Keratinocyte (primary cell): ENCODE results near the gene ITGBL1. TPM values are rescaled to one million over a fixed set of nuclear protein-coding genes. Genes with fewer than 3 reads are reported as not detected.

Source experiments
- DNase-seq: peaks from one replicate; pipeline ENCODE4 v3.0.0-alpha.2; 2011; ENCODE audit warnings: low read depth, missing footprints, low spot score
- FAIRE-seq: peaks from 2 replicates; lab custom pipeline; 2011; peaks lifted over from hg19 to GRCh38; lab: Jason Lieb, UNC
- H2AFZ ChIP-seq: 2 replicates; pipeline ENCODE4 v1.6.0; 2012; ENCODE audit warnings: low read length, control low read depth, inconsistent platforms; ENCODE audit not compliant: control insufficient read depth
- H3K27ac ChIP-seq: 2 replicates; pipeline ENCODE4 v1.5.1; 2011; ENCODE audit warnings: low read length; ENCODE audit not compliant: control insufficient read depth, insufficient read depth
- H3K27me3 ChIP-seq: 3 replicates; pipeline ENCODE4 v1.6.0; 2011; ENCODE audit warnings: low read length; ENCODE audit not compliant: control insufficient read depth, insufficient read depth; ENCODE audit errors: extremely low read depth
- H3K36me3 ChIP-seq, 2 experiments: 2 replicates in 1 of 2; 3 replicates in 1 of 2; pipeline ENCODE4 v1.5.1; 2011; ENCODE audit warnings: low read length in 2 of 2, mild to moderate bottlenecking in 1 of 2; ENCODE audit not compliant: control insufficient read depth in 2 of 2, insufficient read depth in 2 of 2; ENCODE audit errors: extremely low read depth in 1 of 2
- H3K4me1 ChIP-seq: 3 replicates; pipeline ENCODE4 v1.5.1; 2011; ENCODE audit warnings: low read length; ENCODE audit not compliant: control insufficient read depth, insufficient read depth; ENCODE audit errors: extremely low read depth
- H3K4me2 ChIP-seq: 3 replicates; pipeline ENCODE4 v1.6.0; 2011; ENCODE audit warnings: low read depth, low read length; ENCODE audit not compliant: control insufficient read depth, insufficient read depth; ENCODE audit errors: extremely low read depth
- H3K4me3 ChIP-seq, 3 experiments: fragments of 200-600 bp in 1 of 3; sonication (generic) in 1 of 3; 2 replicates in 2 of 3; 3 replicates in 1 of 3; pipeline ENCODE4 v1.5.1; 2011 to 2016; ENCODE audit warnings: low read length in 3 of 3, mild to moderate bottlenecking in 3 of 3, control low read depth in 2 of 3, inconsistent platforms in 1 of 3, low read depth in 1 of 3, mixed read lengths in 1 of 3, mixed run types in 1 of 3, moderate library complexity in 1 of 3; ENCODE audit not compliant: control insufficient read depth in 2 of 3, insufficient read depth in 2 of 3; ENCODE audit errors: extremely low read depth in 1 of 3
- H3K79me2 ChIP-seq: 2 replicates; pipeline ENCODE4 v1.6.0; 2012; ENCODE audit warnings: low read length; ENCODE audit not compliant: control insufficient read depth, insufficient read depth
- H3K9ac ChIP-seq: 3 replicates; pipeline ENCODE4 v1.6.0; 2011; ENCODE audit warnings: low read length; ENCODE audit not compliant: control insufficient read depth, insufficient read depth; ENCODE audit errors: extremely low read depth
- H3K9me1 ChIP-seq: 3 replicates; pipeline ENCODE4 v1.6.0; 2011; ENCODE audit warnings: low read length; ENCODE audit not compliant: control insufficient read depth, insufficient read depth; ENCODE audit errors: extremely low read depth
- H3K9me3 ChIP-seq: 2 replicates; pipeline ENCODE4 v1.5.1; 2012; ENCODE audit warnings: low read depth, low read length; ENCODE audit not compliant: control insufficient read depth
- H4K20me1 ChIP-seq: 3 replicates; pipeline ENCODE4 v1.6.0; 2011; ENCODE audit warnings: low read length; ENCODE audit not compliant: control insufficient read depth, insufficient read depth; ENCODE audit errors: extremely low read depth
- CTCF ChIP-seq, 3 experiments: IDR thresholded peaks in 1 of 3; conservative IDR thresholded peaks in 1 of 3; optimal IDR thresholded peaks in 1 of 3; 2 replicates in 2 of 3; 3 replicates in 1 of 3; pipeline versions ENCODE3 to v1.5.1; 2011; ENCODE audit warnings: low read length in 3 of 3, mild to moderate bottlenecking in 3 of 3, moderate library complexity in 2 of 3, control low read depth in 1 of 3, inconsistent platforms in 1 of 3; ENCODE audit not compliant: insufficient read depth in 2 of 3; ENCODE audit errors: extremely low read depth in 1 of 3
- EZH2 ChIP-seq: IDR thresholded peaks from one replicate; pipeline ENCODE4 v1.6.1; 2012; ENCODE audit warnings: inconsistent platforms, mild to moderate bottlenecking, low read length, moderate library complexity
- dilution Hi-C: fragments of 300-500 bp; cut with MboI; formaldehyde crosslinking; loops from one replicate; pipeline ENCODE4 v1.7.0; 2020; ENCODE audit warnings: low sequenced_read_pairs; ENCODE audit not compliant: extremely low pct_ligation_motif_present
- polyA plus RNA-seq, 5 experiments: library from polyadenylated mRNA; depleted of rRNA in 3 of 5; stranded (reverse) in 3 of 5; stranded (forward) in 1 of 5; unstranded in 1 of 5; fragments of >200 nt; gene quantifications; 1 replicate in 1 of 5; 2 replicates in 3 of 5; 3 replicates in 1 of 5; pipeline versions ENCODE4 v1.2.1 to v1.2.3, GENCODE V29; 2011 to 2012; ENCODE audit warnings: missing spikeins in 2 of 5, low read depth in 1 of 5, low replicate concordance in 1 of 5

ITGBL1 gene
- polyA plus RNA-seq, 1 donor (not counting 4 experiments of a cell fraction or from before 2014, with no cell fraction given), result 2.1 TPM

- Histone ChIP-seq H3K27me3 (no peaks in the 10 kb centered on the region), H3K4me2 (no peak overlapping the region), H3K79me2 (no peaks in the 10 kb centered on the region), H4K20me1 (no peaks in the 10 kb centered on the region), H3K9me3 (no peaks in the 10 kb centered on the region), H3K4me3 (no peak overlapping the region), H2AFZ (no peak overlapping the region), H3K9me1 (no peaks in the 10 kb centered on the region), H3K9ac (no peak overlapping the region), H3K4me1 (no peaks in the 10 kb centered on the region), H3K36me3 (no peaks in the 10 kb centered on the region), H3K27ac (no peak overlapping the region)
- dilution Hi-C loops, result no loop called here
- FAIRE-seq, result no peak
- TF ChIP-seq CTCF (optimal IDR thresholded peaks at IDR 0.05 in 1 of 3, IDR thresholded peaks at IDR 0.05 in 1 of 3, conservative IDR thresholded peaks at IDR 0.05 in 1 of 3; ENCODE audit: extremely low read depth in 1 of 3, insufficient read depth in 2 of 3, low read length in 3 of 3) (no peak), EZH2 (no peak)
- DNase-seq, result no peak
These were observed 124.5 kb downstream of the ITGBL1 start for GRCh38 chr13:101576977-101577376.

GRCh38 chr13:101579281-101579802 is 126.9 kb downstream of the ITGBL1 start:
- H2AFZ ChIP-seq, result no peak overlapping the region
- FAIRE-seq, result no peak

More at GRCh38 chr13:101579281-101579802, 126.9 kb downstream of the ITGBL1 start:
- H3K27me3 ChIP-seq, result no peaks in the 10 kb centered on the region
- TF ChIP-seq CTCF (optimal IDR thresholded peaks at IDR 0.05 in 1 of 3, IDR thresholded peaks at IDR 0.05 in 1 of 3, conservative IDR thresholded peaks at IDR 0.05 in 1 of 3; ENCODE audit: extremely low read depth in 1 of 3, insufficient read depth in 2 of 3, low read length in 3 of 3) (no peak), EZH2 (no peak)
- no peak overlapping the region for H3K9ac ChIP-seq
- H3K9me3 ChIP-seq, result no peaks in the 10 kb centered on the region
- H3K79me2 ChIP-seq, result no peaks in the 10 kb centered on the region
- H3K4me3 ChIP-seq, result no peak overlapping the region
- H4K20me1 ChIP-seq, result no peaks in the 10 kb centered on the region
- dilution Hi-C loops, result no loop called here
- H3K36me3 ChIP-seq, result no peaks in the 10 kb centered on the region
- DNase-seq, result no peak
- H3K9me1 ChIP-seq, result no peaks in the 10 kb centered on the region
- H3K4me1 ChIP-seq, result no peaks in the 10 kb centered on the region
- H3K4me2 ChIP-seq, result no peak overlapping the region
- no peak overlapping the region for H3K27ac ChIP-seq
